H1 (cell line): ENCODE measurements around the gene ANO2. TPM values are rescaled to one million over a fixed set of nuclear protein-coding genes. Genes with fewer than 3 reads are reported as not detected.

Experiments used
- CTCF ChIA-PET: fragments of 300-600 bp; sonication (Branson Sonifier 250); formaldehyde crosslinking; loops from one replicate; lab custom pipeline; 2021; ENCODE audit not compliant: partially characterized antibody; lab: Charles Lee
- POLR2A ChIA-PET: fragments of 300-600 bp; sonication (Branson Sonifier 250); formaldehyde crosslinking; loops from one replicate; lab custom pipeline; 2021; ENCODE audit warnings: inconsistent platforms; ENCODE audit not compliant: partially characterized antibody; lab: Charles Lee
- DNase-seq, 2 experiments: peaks; one replicate each; pipeline versions ENCODE4 v3.0.0 to v3.0.0-alpha.2; 2010 to 2022; ENCODE audit warnings: low spot score in 2 of 2, low read depth in 1 of 2, mixed read lengths in 1 of 2
- FAIRE-seq: peaks from 2 replicates; lab custom pipeline; 2011; peaks lifted over from hg19 to GRCh38; lab: Jason Lieb, UNC
- H2AFZ ChIP-seq: 2 replicates; pipeline ENCODE4 v1.8.1; 2012; ENCODE audit warnings: low read length, inconsistent platforms
- H2AK5ac ChIP-seq: 2 replicates; pipeline ENCODE4 v1.6.1; 2013; ENCODE audit warnings: low read depth, low read length
- H2BK120ac ChIP-seq: replicated peaks from 2 replicates; pipeline ENCODE3; 2013; ENCODE audit warnings: low read depth, low read length, inconsistent platforms
- H2BK12ac ChIP-seq: 2 replicates; pipeline ENCODE4 v1.6.1; 2013; ENCODE audit warnings: low read depth, low read length
- H2BK15ac ChIP-seq: 2 replicates; pipeline ENCODE4 v1.6.1; 2013; ENCODE audit warnings: low read length
- H2BK20ac ChIP-seq: 2 replicates; pipeline ENCODE4 v1.6.1; 2013; ENCODE audit warnings: low read length
- H2BK5ac ChIP-seq: 2 replicates; pipeline ENCODE4 v1.6.1; 2013; ENCODE audit warnings: low read depth, low read length
- H3K14ac ChIP-seq: 2 replicates; pipeline ENCODE4 v1.6.1; 2013; ENCODE audit warnings: inconsistent platforms; ENCODE audit not compliant: insufficient read length
- H3K18ac ChIP-seq: 2 replicates; pipeline ENCODE4 v1.6.1; 2013; ENCODE audit warnings: low read length; ENCODE audit errors: extremely low read depth
- H3K23ac ChIP-seq: 2 replicates; pipeline ENCODE4 v1.6.1; 2013; ENCODE audit warnings: inconsistent platforms; ENCODE audit not compliant: insufficient read length
- H3K23me2 ChIP-seq: 2 replicates; pipeline ENCODE4 v1.6.1; 2013; ENCODE audit warnings: low read depth, low read length
- H3K27ac ChIP-seq: 2 replicates; pipeline ENCODE4 v1.6.1; 2011; ENCODE audit warnings: low read depth, low read length, inconsistent platforms
- H3K27me3 ChIP-seq, 4 experiments: replicated peaks in 1 of 4; 1 replicate in 1 of 4; 2 replicates in 3 of 4; pipeline versions ENCODE4 v1.6.1 to v1.8.1; 2011 to 2013; ENCODE audit warnings: low read length in 3 of 4, mild to moderate bottlenecking in 3 of 4, inconsistent platforms in 2 of 4, mixed read lengths in 2 of 4, moderate library complexity in 1 of 4; ENCODE audit not compliant: control insufficient read depth in 3 of 4, insufficient read depth in 3 of 4; ENCODE audit errors: extremely low read depth in 1 of 4
- H3K36me3 ChIP-seq, 4 experiments: 2 replicates each; pipeline versions ENCODE4 v1.6.1 to v1.8.1; 2011 to 2013; ENCODE audit warnings: mild to moderate bottlenecking in 4 of 4, low read length in 3 of 4, moderate library complexity in 2 of 4, control low read depth in 1 of 4, inconsistent platforms in 1 of 4; ENCODE audit not compliant: insufficient read depth in 4 of 4, control insufficient read depth in 2 of 4
- H3K4ac ChIP-seq: replicated peaks from 2 replicates; pipeline ENCODE3; 2013; ENCODE audit warnings: low read length, low read depth, mixed read lengths, inconsistent platforms; ENCODE audit not compliant: insufficient read length
- H3K4me1 ChIP-seq, 4 experiments: replicated peaks in 1 of 4; 1 replicate in 1 of 4; 2 replicates in 3 of 4; pipeline versions ENCODE4 v1.6.1 to v1.8.1; 2011 to 2013; ENCODE audit warnings: low read length in 3 of 4, inconsistent platforms in 2 of 4, mixed read lengths in 1 of 4; ENCODE audit not compliant: insufficient read depth in 4 of 4, control insufficient read depth in 3 of 4
- H3K4me2 ChIP-seq, 2 experiments: 2 replicates each; pipeline versions ENCODE4 v1.6.1 to v1.8.1; 2011 to 2013; ENCODE audit warnings: low read depth in 2 of 2, low read length in 2 of 2, control low read depth in 1 of 2, inconsistent platforms in 1 of 2, mild to moderate bottlenecking in 1 of 2; ENCODE audit not compliant: insufficient read depth in 1 of 2
- H3K4me3 ChIP-seq, 4 experiments: fragments of 200-600, 300-600 bp in 1 of 4; sonication (generic), shearing (Covaris generic), sonication (Bioruptor Twin) in 1 of 4; 2 replicates each; pipeline versions ENCODE4 v1.5.1 to v1.8.1; 2011 to 2016; ENCODE audit warnings: low read length in 4 of 4, low read depth in 3 of 4, control low read depth in 2 of 4, inconsistent platforms in 2 of 4, mild to moderate bottlenecking in 2 of 4, mixed read lengths in 1 of 4, moderate library complexity in 1 of 4; ENCODE audit not compliant: insufficient read depth in 2 of 4; ENCODE audit errors: extremely low read depth in 1 of 4
- H3K56ac ChIP-seq: replicated peaks from 2 replicates; pipeline ENCODE3; 2013; ENCODE audit warnings: low read depth, mild to moderate bottlenecking, mixed read lengths, low read length, inconsistent platforms; ENCODE audit not compliant: insufficient read length
- H3K79me1 ChIP-seq: 2 replicates; pipeline ENCODE4 v1.6.1; 2013; ENCODE audit warnings: low read depth, low read length, control low read depth
- H3K79me2 ChIP-seq, 2 experiments: 2 replicates each; pipeline versions ENCODE4 v1.6.1 to v1.8.1; 2012 to 2013; ENCODE audit warnings: low read length in 2 of 2, mild to moderate bottlenecking in 2 of 2, inconsistent platforms in 1 of 2; ENCODE audit not compliant: insufficient read depth in 2 of 2, control insufficient read depth in 1 of 2
- H3K9ac ChIP-seq, 4 experiments: replicated peaks in 1 of 4; 1 replicate in 1 of 4; 2 replicates in 3 of 4; pipeline versions ENCODE4 v1.6.1 to v1.8.1; 2011 to 2013; ENCODE audit warnings: low read depth in 3 of 4, low read length in 3 of 4, control low read depth in 2 of 4, mild to moderate bottlenecking in 2 of 4, moderate library complexity in 2 of 4, inconsistent platforms in 1 of 4; ENCODE audit errors: extremely low read depth in 1 of 4
- H3K9me3 ChIP-seq, 2 experiments: 2 replicates each; pipeline versions ENCODE4 v1.6.1 to v1.8.1; 2012 to 2013; ENCODE audit warnings: mild to moderate bottlenecking in 2 of 2, moderate library complexity in 2 of 2, control low read depth in 1 of 2, inconsistent platforms in 1 of 2, low read depth in 1 of 2, low read length in 1 of 2, mixed read lengths in 1 of 2; ENCODE audit not compliant: insufficient read depth in 2 of 2
- H4K20me1 ChIP-seq, 2 experiments: replicated peaks in 1 of 2; 2 replicates each; pipeline versions ENCODE3 to v1.8.1; 2011 to 2013; ENCODE audit warnings: inconsistent platforms in 2 of 2, low read length in 2 of 2, mild to moderate bottlenecking in 1 of 2; ENCODE audit not compliant: insufficient read depth in 2 of 2, control insufficient read depth in 1 of 2
- H4K5ac ChIP-seq: 2 replicates; pipeline ENCODE4 v1.6.1; 2013; ENCODE audit warnings: low read length, low read depth, mixed read lengths, inconsistent platforms; ENCODE audit not compliant: insufficient read length
- H4K8ac ChIP-seq: 2 replicates; pipeline ENCODE4 v1.8.0; 2013; ENCODE audit warnings: mild to moderate bottlenecking, moderate library complexity, low read length, inconsistent platforms; ENCODE audit not compliant: insufficient read depth; ENCODE audit errors: extremely low read depth
- H4K91ac ChIP-seq: replicated peaks from 2 replicates; pipeline ENCODE3; 2013; ENCODE audit warnings: low read length, mixed read lengths, inconsistent platforms; ENCODE audit not compliant: insufficient read length
- EP300 ChIP-seq, 2 experiments: IDR thresholded peaks; 1 replicate in 1 of 2; 2 replicates in 1 of 2; pipeline ENCODE4 v1.6.1; 2011 to 2012; ENCODE audit warnings: low read depth in 2 of 2, low read length in 2 of 2, mild to moderate bottlenecking in 2 of 2, borderline replicate concordance in 1 of 2, inconsistent platforms in 1 of 2, moderate library complexity in 1 of 2
- FOSL1 ChIP-seq: IDR thresholded peaks from 2 replicates; pipeline ENCODE4 v1.6.1; 2011; ENCODE audit warnings: mild to moderate bottlenecking, low read depth, low read length, moderate library complexity; ENCODE audit not compliant: insufficient read depth
- NANOG ChIP-seq: IDR thresholded peaks from 2 replicates; pipeline ENCODE4 v1.6.1; 2011; ENCODE audit warnings: low read length, low read depth, mild to moderate bottlenecking, inconsistent platforms; ENCODE audit not compliant: insufficient read depth, poor library complexity, severe bottlenecking
- NRF1 ChIP-seq: IDR thresholded peaks from 2 replicates; pipeline ENCODE4 v1.6.1; 2011; ENCODE audit warnings: mild to moderate bottlenecking, low read depth, low read length, improper control_type of control experiment
- SAP30 ChIP-seq: fragments of 300-600 bp; sonication (generic); IDR thresholded peaks from 2 replicates; pipeline ENCODE4 v1.7.1; 2012; ENCODE audit warnings: low read length, moderate library complexity, mild to moderate bottlenecking, inconsistent platforms; ENCODE audit not compliant: insufficient read depth, insufficient replicate concordance
- SRF ChIP-seq: IDR thresholded peaks from 2 replicates; pipeline ENCODE4 v1.6.1; 2011; ENCODE audit warnings: mild to moderate bottlenecking, low read depth, low read length, moderate library complexity
- TAF1 ChIP-seq: IDR thresholded peaks from 2 replicates; pipeline ENCODE4 v1.6.1; 2011; ENCODE audit warnings: mild to moderate bottlenecking, low read depth, low read length
- TCF12 ChIP-seq: IDR thresholded peaks from 2 replicates; pipeline ENCODE4 v1.6.1; 2011; ENCODE audit warnings: low read depth, mild to moderate bottlenecking, low read length
- TEAD4 ChIP-seq: IDR thresholded peaks from 2 replicates; pipeline ENCODE4 v1.6.1; 2012; ENCODE audit warnings: low read depth, low read length, inconsistent platforms, mixed read lengths
- YY1 ChIP-seq: IDR thresholded peaks from 2 replicates; pipeline ENCODE4 v1.6.1; 2011; ENCODE audit warnings: low read depth, mild to moderate bottlenecking, low read length
- WGBS, 2 experiments: shearing (Covaris generic) in 1 of 2; methylation state at CpG; one replicate each; pipeline versions ENCODE4 v1.1.6 to v1.1.7; 2013 to 2015; ENCODE audit warnings: low lambda C conversion rate in 2 of 2, mixed read lengths in 2 of 2, inconsistent platforms in 1 of 2, low coverage in 1 of 2, missing lambda C conversion rate in 1 of 2; ENCODE audit not compliant: insufficient replicate concordance in 2 of 2, insufficient coverage in 1 of 2, insufficient read length in 1 of 2; ENCODE audit errors: extremely low coverage in 1 of 2, missing lambda C conversion rate in 1 of 2; 5-methylcytosine and 5-hydroxymethylcytosine counted together
- polyA plus RNA-seq, 7 experiments: library from polyadenylated mRNA; depleted of rRNA in 3 of 7; stranded (reverse) in 5 of 7; unstranded in 2 of 7; fragments of >200 nt in 5 of 7; fragments of 200-250 nt in 2 of 7; gene quantifications; 1 replicate in 5 of 7; 2 replicates in 1 of 7; 4 replicates in 1 of 7; pipeline versions ENCODE4 v1.2.1 to v1.2.3, GENCODE V29; 2011 to 2013; ENCODE audit warnings: missing spikeins in 2 of 7, mixed read lengths in 2 of 7
- total RNA-seq: library from RNA; stranded (reverse); fragmentation: NEBNext Ultra II Directional; extraction: Animal tissue kit (Norgen Biotek cat#: 25700); gene quantifications from 2 replicates; pipeline ENCODE4 v1.2.1, GENCODE V29; 2021
- TF ChIP-seq, protein P1 (sequence below): IDR thresholded peaks from 2 replicates; pipeline ENCODE4 v1.6.1; 2012; ENCODE audit warnings: inconsistent platforms
- TF ChIP-seq, protein P2 (sequence below): IDR thresholded peaks from 2 replicates; pipeline ENCODE4 v1.6.1; 2011; ENCODE audit warnings: low read depth, mild to moderate bottlenecking, low read length; ENCODE audit not compliant: insufficient read depth

Gene ANO2
- total and polyA plus RNA-seq, 2 of the 8 experiments (the other 6 are each of a cell fraction or from before 2014, with no cell fraction given): 1.9 to 5.5 TPM

DNA sequence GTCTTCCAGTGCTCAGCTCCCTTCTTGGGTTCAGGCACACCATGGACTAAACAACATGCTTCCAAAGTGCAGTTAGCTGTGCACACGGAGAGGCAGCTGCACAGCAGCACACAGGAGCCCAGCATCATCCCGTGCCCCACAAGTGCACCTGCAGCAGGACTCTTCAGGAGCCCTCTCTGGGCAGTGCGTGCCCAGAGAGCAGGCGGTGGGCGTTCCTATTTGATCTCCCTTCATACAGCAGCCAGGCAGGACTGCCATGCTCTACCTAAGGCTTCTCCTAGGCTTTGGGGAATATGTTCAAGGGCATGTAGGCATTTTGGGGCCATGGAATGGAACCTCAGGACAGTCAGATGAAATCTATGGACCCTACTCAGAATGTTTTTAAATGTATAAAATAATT, 35.5 kb downstream of the ANO2 start:
- no peaks in the 10 kb centered on the region for H3K27me3 ChIP-seq
- no peak for DNase-seq
- H2BK12ac ChIP-seq: no peak overlapping the region
- no peak overlapping the region for H3K4ac ChIP-seq
- H3K23me2 ChIP-seq: no peaks in the 10 kb centered on the region
- H3K9me3 ChIP-seq: no peaks in the 10 kb centered on the region
- no peak overlapping the region for H2BK20ac ChIP-seq
- H3K4me3 ChIP-seq: no peak overlapping the region
- no peak overlapping the region for H3K14ac ChIP-seq
- no peaks in the 10 kb centered on the region for H3K36me3 ChIP-seq
- no peak overlapping the region for H3K4me2 ChIP-seq
- no peak overlapping the region for H4K91ac ChIP-seq
- H2BK15ac ChIP-seq: no peak overlapping the region
- peaks cover 0 to 2% (median 0%) of the 10 kb centered on the region in 4 experiments; a peak in 1 of 7 replicates for H3K4me1 ChIP-seq
- H3K79me2 ChIP-seq: no peaks in the 10 kb centered on the region
- H3K27ac ChIP-seq: no peak overlapping the region
- H3K79me1 ChIP-seq: no peaks in the 10 kb centered on the region
- H2BK120ac ChIP-seq: no peak overlapping the region
- H3K56ac ChIP-seq: no peak overlapping the region
- ChIA-PET POLR2A (no interaction called here), CTCF (interaction anchor here (1.5 to 2.7 kb wide), 4 partner anchors 11 to 129 kb away, joined by 4 to 14 read pairs (median 9); no protein-coding TSS in a partner anchor)
- no peak overlapping the region for H2AFZ ChIP-seq
- no peak overlapping the region for H4K8ac ChIP-seq
- H3K23ac ChIP-seq: no peak overlapping the region
- no peak overlapping the region for H3K9ac ChIP-seq
- H3K18ac ChIP-seq: no peak overlapping the region
- H4K5ac ChIP-seq: no peak overlapping the region
- no peak for FAIRE-seq
- TF ChIP-seq SAP30 (no peak), NRF1 (no peak), TAF1 (no peak), TEAD4 (no peak), YY1 (no peak), FOSL1 (no peak), EP300 (IDR thresholded peaks at IDR 0.05; ENCODE audit: borderline replicate concordance in 1 of 2, low read depth in 2 of 2, low read length in 2 of 2) (no peak), TCF12 (no peak), NANOG (no peak), SRF (no peak)
- TF ChIP-seq, protein P1, sequence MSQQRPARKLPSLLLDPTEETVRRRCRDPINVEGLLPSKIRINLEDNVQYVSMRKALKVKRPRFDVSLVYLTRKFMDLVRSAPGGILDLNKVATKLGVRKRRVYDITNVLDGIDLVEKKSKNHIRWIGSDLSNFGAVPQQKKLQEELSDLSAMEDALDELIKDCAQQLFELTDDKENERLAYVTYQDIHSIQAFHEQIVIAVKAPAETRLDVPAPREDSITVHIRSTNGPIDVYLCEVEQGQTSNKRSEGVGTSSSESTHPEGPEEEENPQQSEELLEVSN: no peak
- TF ChIP-seq, protein P2, sequence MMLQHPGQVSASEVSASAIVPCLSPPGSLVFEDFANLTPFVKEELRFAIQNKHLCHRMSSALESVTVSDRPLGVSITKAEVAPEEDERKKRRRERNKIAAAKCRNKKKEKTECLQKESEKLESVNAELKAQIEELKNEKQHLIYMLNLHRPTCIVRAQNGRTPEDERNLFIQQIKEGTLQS: no peak
- H2AK5ac ChIP-seq: no peak overlapping the region
- WGBS, 2 experiments: 88% methylated on average over 5 of the region's 5 CpGs; no CpG with 5 or more reads in 1 of the 2 experiments
- H4K20me1 ChIP-seq: no peaks in the 10 kb centered on the region
- H2BK5ac ChIP-seq: no peak overlapping the region
